K562 (cell line): ENCODE data around the gene CABP2. TPM values are rescaled to one million over a fixed set of nuclear protein-coding genes. Genes with fewer than 3 reads are reported as not detected.

Source experiments
- ATAC-seq: fragments of 200-7000 bp; cut with Tn5 transposase; 3 replicates; pipeline ENCODE4 v1.9.1; 2020; ENCODE audit warnings: moderate library complexity
- BruUV-seq: library from RNA; stranded (reverse); fragments of 400-500 nt; replicated peaks from 2 replicates; lab custom pipeline; 2021; lab: Mats Ljungman, UMichigan
- CTCF ChIA-PET: fragments of 300-600 bp; formaldehyde crosslinking; extraction: SDS; loops from one replicate; lab custom pipeline; 2021; ENCODE audit warnings: low intra/inter-chr PET ratio; lab: Yijun Ruan, JAX
- POLR2A ChIA-PET: fragments of 300-600, 350-650 bp; sonication (Branson Sonifier 250); formaldehyde crosslinking; extraction: SDS; loops from one replicate; lab custom pipeline; 2021; ENCODE audit warnings: antibody characterized with exemption, inconsistent platforms; lab: Yijun Ruan, JAX
- DNase-seq, 4 experiments: peaks; one replicate each; pipeline versions ENCODE4 v3.0.0 to v3.0.0-alpha.2; 2011 to 2018; ENCODE audit warnings: low spot score in 3 of 4, mixed read lengths in 3 of 4; ENCODE audit errors: extremely low read depth in 1 of 4
- FAIRE-seq: peaks from 2 replicates; lab custom pipeline; 2011; peaks lifted over from hg19 to GRCh38; lab: Jason Lieb, UNC
- H2AFZ ChIP-seq: 2 replicates; pipeline ENCODE4 v1.6.0; 2011; ENCODE audit warnings: low read depth, low read length, control low read depth, inconsistent platforms
- H3K27ac ChIP-seq: fragments of 200-600 bp; 3 replicates; pipeline ENCODE4 v1.8.0; 2011; ENCODE audit warnings: low read depth, mild to moderate bottlenecking, control low read depth, inconsistent platforms, low read length, moderate library complexity, mixed read lengths; ENCODE audit errors: extremely low read depth
- H3K27me3 ChIP-seq, 2 experiments: fragments of 300-600 bp in 1 of 2; 2 replicates in 1 of 2; 3 replicates in 1 of 2; pipeline versions ENCODE4 v1.6.0 to v1.8.0; 2011; ENCODE audit warnings: inconsistent platforms in 2 of 2, low read length in 2 of 2, mild to moderate bottlenecking in 1 of 2, mixed read lengths in 1 of 2, moderate library complexity in 1 of 2; ENCODE audit not compliant: control insufficient read depth in 2 of 2, insufficient read depth in 2 of 2
- H3K36me3 ChIP-seq: fragments of 300-600 bp; 3 replicates; pipeline ENCODE4 v1.8.0; 2011; ENCODE audit warnings: mild to moderate bottlenecking, low read length, inconsistent platforms; ENCODE audit not compliant: control insufficient read depth, insufficient read depth
- H3K4me1 ChIP-seq, 2 experiments: fragments of 200-600 bp in 1 of 2; replicated peaks in 1 of 2; 2 replicates in 1 of 2; 3 replicates in 1 of 2; pipeline versions ENCODE4 v1.5.1 to v1.8.0; 2011; ENCODE audit warnings: inconsistent platforms in 2 of 2, low read length in 2 of 2, mild to moderate bottlenecking in 1 of 2, mixed read lengths in 1 of 2, moderate library complexity in 1 of 2; ENCODE audit not compliant: control insufficient read depth in 2 of 2, insufficient read depth in 2 of 2
- H3K4me2 ChIP-seq: 2 replicates; pipeline ENCODE4 v1.6.1; 2011; ENCODE audit warnings: low read length, control low read depth, inconsistent platforms, mixed read lengths; ENCODE audit not compliant: insufficient read depth
- H3K4me3 ChIP-seq: fragments of 200-600 bp; sonication (generic), shearing (Covaris generic); 2 replicates; pipeline ENCODE4 v1.5.1; 2016; ENCODE audit warnings: control low read depth, inconsistent platforms
- H3K79me2 ChIP-seq: fragments of 200-600 bp; 3 replicates; pipeline ENCODE4 v1.8.0; 2011; ENCODE audit warnings: low read length, inconsistent platforms; ENCODE audit not compliant: control insufficient read depth, insufficient read depth
- H3K9ac ChIP-seq, 2 experiments: 2 replicates each; pipeline versions ENCODE4 v1.6.0 to v1.6.1; 2011; ENCODE audit warnings: low read depth in 2 of 2, low read length in 2 of 2, control low read depth in 1 of 2, inconsistent platforms in 1 of 2, mild to moderate bottlenecking in 1 of 2, mixed read lengths in 1 of 2; ENCODE audit not compliant: insufficient read depth in 1 of 2
- H3K9me1 ChIP-seq: one replicate; pipeline ENCODE4 v1.6.0; 2011; ENCODE audit warnings: inconsistent platforms, mild to moderate bottlenecking, low read length, moderate library complexity; ENCODE audit not compliant: control insufficient read depth, insufficient read depth
- H3K9me3 ChIP-seq: replicated peaks from 2 replicates; pipeline ENCODE4 v1.5.1; 2011; ENCODE audit warnings: low read depth, low read length, inconsistent platforms; ENCODE audit not compliant: control insufficient read depth, insufficient read depth
- H4K20me1 ChIP-seq: replicated peaks from 2 replicates; pipeline ENCODE4 v1.6.1; 2011; ENCODE audit warnings: low read length, inconsistent platforms, mixed read lengths; ENCODE audit not compliant: control insufficient read depth, insufficient read depth
- ETV5 ChIP-seq: sonication (generic); formaldehyde crosslinking; IDR thresholded peaks from 2 replicates; pipeline ENCODE4 v1.4.0; 2020; ENCODE audit warnings: low read depth, mild to moderate bottlenecking, missing genetic modification reagents
- MEIS2 ChIP-seq: fragments of 450-650 bp; IDR thresholded peaks from 2 replicates; pipeline ENCODE4 v1.6.1; 2014; ENCODE audit warnings: mild to moderate bottlenecking; ENCODE audit not compliant: partially characterized antibody
- TCF7 ChIP-seq: sonication (generic); IDR thresholded peaks from 2 replicates; pipeline ENCODE4 v1.6.1; 2016; ENCODE audit warnings: antibody characterized with exemption, borderline replicate concordance
- ZNF23 ChIP-seq: fragments of 250-450 bp; sonication (Bioruptor Pico); IDR thresholded peaks from 2 replicates; pipeline ENCODE4 v1.4.0; 2020; ENCODE audit warnings: mild to moderate bottlenecking
- WGBS: fragments of 100-300 bp; shearing (Covaris generic); methylation state at CpG from one replicate; pipeline ENCODE4 v1.1.6; 2016; ENCODE audit warnings: low coverage, mixed read lengths; ENCODE audit not compliant: insufficient coverage; ENCODE audit errors: missing lambda C conversion rate; 5-methylcytosine and 5-hydroxymethylcytosine counted together
- in situ Hi-C: fragments of 300-500 bp; cut with MboI; formaldehyde crosslinking; loops from 4 replicates; pipeline ENCODE4 v1.15.0; 2018; ENCODE audit warnings: inconsistent platforms, mixed read lengths
- intact Hi-C: fragments of 100-400 bp; cut with micrococcal nuclease; formaldehyde crosslinking; loops from 2 replicates; pipeline ENCODE4 v1.14.2; 2022
- polyA plus RNA-seq, 8 experiments: library from polyadenylated mRNA; depleted of rRNA in 4 of 8; stranded (reverse) in 5 of 8; unstranded in 3 of 8; fragments of >200 nt; fragmentation: Nextera tagmentation in 2 of 8; fragmentation: Illumina TruSeq in 1 of 8; extraction: Ambion mirVana in 2 of 8; extraction: Trizol in 1 of 8; gene quantifications; 2 replicates each; pipeline versions ENCODE4 v1.2.1 to v1.2.3, GENCODE V29; 2011 to 2014; ENCODE audit warnings: inconsistent platforms in 1 of 8, missing spikeins in 1 of 8
- total RNA-seq, 7 experiments: library from RNA; depleted of rRNA in 6 of 7; stranded (reverse); fragments of >200 nt in 6 of 7; fragmentation: Illumina TruSeq in 2 of 7; extraction: Trizol in 2 of 7; gene quantifications; 2 replicates each; pipeline versions ENCODE4 v1.2.1 to v1.2.3, GENCODE V29; 2011 to 2021; ENCODE audit warnings: low replicate concordance in 1 of 7
- TF ChIP-seq, protein P1 (sequence below): fragments of 450-650 bp; formaldehyde crosslinking; IDR thresholded peaks from 2 replicates; pipeline ENCODE4 v1.4.0; 2020; ENCODE audit warnings: mild to moderate bottlenecking, mixed read lengths
- TF ChIP-seq, protein P2 (sequence below), 2 experiments: IDR thresholded peaks in 1 of 2; conservative IDR thresholded peaks in 1 of 2; 2 replicates each; pipeline ENCODE4 v1.6.1; 2016; ENCODE audit warnings: low read depth in 2 of 2, mild to moderate bottlenecking in 1 of 2, missing compliant biosample characterization in 1 of 2, missing genetic modification characterization in 1 of 2, moderate library complexity in 1 of 2

The CABP2 gene
- total and polyA plus RNA-seq, 9 of the 15 experiments (the other 6 are each of a cell fraction or from before 2014, with no cell fraction given): not detected

DNA sequence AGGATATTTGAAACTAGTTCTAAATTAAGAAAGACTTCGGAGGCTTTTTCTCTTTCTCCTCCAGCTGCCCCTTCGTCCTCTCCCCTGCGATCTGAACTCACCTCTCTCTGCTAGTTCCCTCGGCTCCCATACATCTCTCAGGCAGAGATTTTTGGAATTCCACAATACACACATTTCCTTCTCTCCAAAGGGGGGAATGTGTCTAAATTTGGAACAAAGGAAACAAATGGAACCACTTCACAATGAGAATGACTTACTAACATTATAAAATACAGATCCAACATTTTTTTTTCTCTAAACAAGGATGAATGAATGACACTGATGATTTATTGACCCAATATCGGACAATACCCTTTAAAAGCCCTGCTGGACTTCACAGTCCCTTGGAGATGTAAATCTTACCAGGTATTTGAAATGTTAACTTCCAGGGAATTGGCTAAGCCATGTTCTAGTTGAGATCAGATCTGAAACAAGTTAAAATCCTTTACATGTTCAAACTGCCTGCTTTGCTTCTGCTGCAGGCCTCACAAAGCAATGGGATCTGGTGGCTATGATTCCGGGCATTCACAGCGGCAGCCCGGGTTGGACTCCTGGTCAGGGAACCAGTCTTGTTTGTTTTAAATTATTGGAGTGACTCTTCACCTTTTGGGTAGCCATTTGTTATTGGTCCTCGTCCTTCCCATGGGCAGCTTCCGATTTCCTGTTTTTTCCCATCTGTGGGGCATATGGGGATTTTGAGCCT is 39.9 kb upstream of the CABP2 start:
- Histone ChIP-seq H4K20me1 (no peaks in the 10 kb centered on the region), H2AFZ (peak overlapping the region; percentile 87), H3K79me2 (no peaks in the 10 kb centered on the region), H3K4me1 (peaks cover 9 to 15% of the 10 kb centered on the region in 2 experiments; a peak in 3 of 5 replicates), H3K4me3 (no peak overlapping the region), H3K9ac (no peak overlapping the region), H3K27me3 (no peaks in the 10 kb centered on the region; a peak in 1 of 5 replicates), H3K9me1 (no peaks in the 10 kb centered on the region), H3K27ac (no peak overlapping the region), H3K4me2 (peak overlapping the region; percentile 13; the same call in 1 of the 2 replicates), H3K9me3 (no peaks in the 10 kb centered on the region), H3K36me3 (no peaks in the 10 kb centered on the region)
- no TSS peak for BruUV-seq
- intact Hi-C loops (no loop called here), in situ Hi-C loops (no loop called here)
- no peak for DNase-seq
- CTCF ChIA-PET: no interaction called here
- no peak for ATAC-seq
- POLR2A ChIA-PET: interaction anchor here (0.6 to 1.2 kb wide), 4 partner anchors 18 to 146 kb away, joined by 3 to 5 read pairs (median 4); no protein-coding TSS in a partner anchor
- WGBS: 60% methylated on average over 10 of the region's 10 CpGs
- no peak for FAIRE-seq
- TF ChIP-seq ETV5 (CRISPR knock-in tag) (no peak), MEIS2 (peak; percentile 24), ZNF23 (CRISPR knock-in tag) (no peak), TCF7 (no peak)
- TF ChIP-seq, protein P1, sequence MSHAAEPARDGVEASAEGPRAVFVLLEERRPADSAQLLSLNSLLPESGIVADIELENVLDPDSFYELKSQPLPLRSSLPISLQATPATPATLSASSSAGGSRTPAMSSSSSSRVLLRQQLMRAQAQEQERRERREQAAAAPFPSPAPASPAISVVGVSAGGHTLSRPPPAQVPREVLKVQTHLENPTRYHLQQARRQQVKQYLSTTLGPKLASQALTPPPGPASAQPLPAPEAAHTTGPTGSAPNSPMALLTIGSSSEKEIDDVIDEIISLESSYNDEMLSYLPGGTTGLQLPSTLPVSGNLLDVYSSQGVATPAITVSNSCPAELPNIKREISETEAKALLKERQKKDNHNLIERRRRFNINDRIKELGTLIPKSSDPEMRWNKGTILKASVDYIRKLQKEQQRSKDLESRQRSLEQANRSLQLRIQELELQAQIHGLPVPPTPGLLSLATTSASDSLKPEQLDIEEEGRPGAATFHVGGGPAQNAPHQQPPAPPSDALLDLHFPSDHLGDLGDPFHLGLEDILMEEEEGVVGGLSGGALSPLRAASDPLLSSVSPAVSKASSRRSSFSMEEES: no peak
- TF ChIP-seq, protein P2, sequence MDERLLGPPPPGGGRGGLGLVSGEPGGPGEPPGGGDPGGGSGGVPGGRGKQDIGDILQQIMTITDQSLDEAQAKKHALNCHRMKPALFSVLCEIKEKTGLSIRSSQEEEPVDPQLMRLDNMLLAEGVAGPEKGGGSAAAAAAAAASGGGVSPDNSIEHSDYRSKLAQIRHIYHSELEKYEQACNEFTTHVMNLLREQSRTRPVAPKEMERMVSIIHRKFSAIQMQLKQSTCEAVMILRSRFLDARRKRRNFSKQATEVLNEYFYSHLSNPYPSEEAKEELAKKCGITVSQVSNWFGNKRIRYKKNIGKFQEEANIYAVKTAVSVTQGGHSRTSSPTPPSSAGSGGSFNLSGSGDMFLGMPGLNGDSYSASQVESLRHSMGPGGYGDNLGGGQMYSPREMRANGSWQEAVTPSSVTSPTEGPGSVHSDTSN (CRISPR knock-in tag; IDR thresholded peaks at IDR 0.05; ENCODE audit: low read depth): no peak
- TF ChIP-seq, protein P2 (tag; conservative IDR thresholded peaks at IDR 0.05; ENCODE audit: low read depth): 0 out of 2 replicates have a peak, but pooled peaks have one; percentile 13
